HepG2 (cell line): ENCODE results near the gene HAPLN2. TPM values are rescaled to one million over a fixed set of nuclear protein-coding genes. Genes with fewer than 3 reads are reported as not detected.
A peak's percentile ranks its signal among the peaks of the same experiment; 100 is the strongest.

Experiments used
- ATAC-seq: fragments of 200-7000 bp; cut with Tn5 transposase; 3 replicates; pipeline ENCODE4 v1.9.1; 2020; ENCODE audit warnings: mild to moderate bottlenecking, moderate library complexity
- BruUV-seq: library from RNA; stranded (reverse); fragments of 400-500 nt; replicated peaks from 2 replicates; lab custom pipeline; 2021; lab: Mats Ljungman, UMichigan
- CTCF ChIA-PET: fragments of 300-600 bp; formaldehyde crosslinking; extraction: SDS; loops from one replicate; lab custom pipeline; 2021; ENCODE audit warnings: low total read pairs, inconsistent platforms, low intra/inter-chr PET ratio; lab: Yijun Ruan, JAX
- POLR2A ChIA-PET: fragments of 350-600 bp; sonication (Branson Sonifier 250); formaldehyde crosslinking; loops from one replicate; lab custom pipeline; 2020; ENCODE audit warnings: antibody characterized with exemption, inconsistent platforms; lab: Yijun Ruan, JAX
- DNase-seq: peaks from one replicate; pipeline ENCODE4 v3.0.0-alpha.2; 2015; ENCODE audit warnings: low spot score
- FAIRE-seq: peaks from 3 replicates; lab custom pipeline; 2011; peaks lifted over from hg19 to GRCh38; lab: Jason Lieb, UNC
- H2AFZ ChIP-seq: one replicate; pipeline ENCODE4 v1.6.1; 2011; ENCODE audit warnings: low read length, inconsistent platforms
- H3K27ac ChIP-seq: fragments of 300-600 bp; 3 replicates; pipeline ENCODE4 v1.8.0; 2011; ENCODE audit warnings: mixed run types, mild to moderate bottlenecking, mixed read lengths, low read length, inconsistent platforms; ENCODE audit not compliant: insufficient read depth; ENCODE audit errors: extremely low read length
- H3K27me3 ChIP-seq, 2 experiments: fragments of 200-600 bp in 1 of 2; 2 replicates in 1 of 2; 3 replicates in 1 of 2; pipeline versions ENCODE4 v1.6.0 to v1.8.0; 2011; ENCODE audit warnings: low read length in 2 of 2, mild to moderate bottlenecking in 2 of 2, moderate library complexity in 2 of 2, inconsistent platforms in 1 of 2; ENCODE audit not compliant: insufficient read depth in 2 of 2, control insufficient read depth in 1 of 2
- H3K36me3 ChIP-seq, 2 experiments: fragments of 200-600 bp in 1 of 2; replicated peaks in 1 of 2; 2 replicates in 1 of 2; 3 replicates in 1 of 2; pipeline versions ENCODE4 v1.5.1 to v1.8.0; 2011; ENCODE audit warnings: low read length in 2 of 2, inconsistent platforms in 1 of 2; ENCODE audit not compliant: insufficient read depth in 2 of 2, control insufficient read depth in 1 of 2
- H3K4me1 ChIP-seq: 2 replicates; pipeline ENCODE4 v1.5.1; 2012; ENCODE audit warnings: low read length, inconsistent platforms; ENCODE audit not compliant: insufficient read depth
- H3K4me2 ChIP-seq: 2 replicates; pipeline ENCODE4 v1.6.0; 2011; ENCODE audit warnings: low read depth, low read length, inconsistent platforms
- H3K4me3 ChIP-seq, 3 experiments: fragments of 200-600 bp in 1 of 3; sonication (generic), shearing (Covaris generic) in 1 of 3; replicated peaks in 1 of 3; 2 replicates each; pipeline ENCODE4 v1.5.1; 2011 to 2016; ENCODE audit warnings: low read length in 3 of 3, inconsistent platforms in 2 of 3, low read depth in 2 of 3, mild to moderate bottlenecking in 2 of 3, control low read depth in 1 of 3, mixed read lengths in 1 of 3; ENCODE audit not compliant: insufficient read depth in 1 of 3
- H3K79me2 ChIP-seq: one replicate; pipeline ENCODE4 v1.6.1; 2011; ENCODE audit warnings: low read length, inconsistent platforms; ENCODE audit not compliant: insufficient read depth
- H3K9ac ChIP-seq: 2 replicates; pipeline ENCODE4 v1.6.0; 2011; ENCODE audit warnings: mild to moderate bottlenecking, low read depth, low read length, inconsistent platforms; ENCODE audit not compliant: insufficient read depth
- H3K9me3 ChIP-seq: 2 replicates; pipeline ENCODE4 v1.5.1; 2012; ENCODE audit warnings: mild to moderate bottlenecking, low read length
- H4K20me1 ChIP-seq: 2 replicates; pipeline ENCODE4 v1.6.0; 2011; ENCODE audit warnings: inconsistent platforms, mild to moderate bottlenecking, low read length, moderate library complexity; ENCODE audit not compliant: insufficient read depth
- AKAP8 ChIP-seq: sonication (generic); formaldehyde crosslinking; IDR thresholded peaks from 2 replicates; pipeline ENCODE4 v1.5.1; 2020; ENCODE audit warnings: mild to moderate bottlenecking, missing genetic modification reagents
- CENPT ChIP-seq: sonication (generic); formaldehyde crosslinking; IDR thresholded peaks from 2 replicates; pipeline ENCODE4 v1.8.0; 2022; ENCODE audit warnings: low read depth, mild to moderate bottlenecking, moderate library complexity, missing genetic modification reagents
- EHMT2 ChIP-seq: fragments of 200-600 bp; sonication (generic); IDR thresholded peaks from 2 replicates; pipeline ENCODE4 v1.7.0; 2017; ENCODE audit warnings: antibody characterized with exemption, low read depth, low read length, borderline replicate concordance
- NFATC3 ChIP-seq: sonication (generic); formaldehyde crosslinking; IDR thresholded peaks from 2 replicates; pipeline ENCODE4 v1.5.1; 2020; ENCODE audit warnings: mild to moderate bottlenecking, missing genetic modification reagents
- PHF20 ChIP-seq: sonication (generic); formaldehyde crosslinking; IDR thresholded peaks from 2 replicates; pipeline ENCODE4 v1.5.0; 2020; ENCODE audit warnings: mild to moderate bottlenecking, missing genetic modification reagents
- POLR2A ChIP-seq, 2 experiments: IDR thresholded peaks; 2 replicates each; pipeline ENCODE4 v1.6.1; 2011; ENCODE audit warnings: low read depth in 2 of 2, low read length in 2 of 2, mild to moderate bottlenecking in 1 of 2, moderate library complexity in 1 of 2; ENCODE audit not compliant: insufficient read depth in 1 of 2
- RARA ChIP-seq: IDR thresholded peaks from 2 replicates; pipeline ENCODE4 v1.6.1; 2016; ENCODE audit warnings: missing genetic modification reagents, missing compliant biosample characterization
- RCOR2 ChIP-seq: IDR thresholded peaks from 2 replicates; pipeline ENCODE4 v1.6.1; 2016; ENCODE audit warnings: missing biosample characterization, missing genetic modification reagents
- RFXAP ChIP-seq: sonication (generic); formaldehyde crosslinking; IDR thresholded peaks from 2 replicates; pipeline ENCODE4 v1.4.0; 2020; ENCODE audit warnings: missing genetic modification reagents, borderline replicate concordance
- RNF2 ChIP-seq: fragments of 450-650 bp; conservative IDR thresholded peaks from 2 replicates; pipeline ENCODE4 v1.6.1; 2016; ENCODE audit warnings: low read depth
- SCMH1 ChIP-seq: sonication (generic); formaldehyde crosslinking; IDR thresholded peaks from 2 replicates; pipeline ENCODE4 v1.9.0; 2021; ENCODE audit warnings: missing genetic modification reagents, mild to moderate bottlenecking, borderline replicate concordance
- SMARCC2 ChIP-seq: fragments of 450-650 bp; IDR thresholded peaks from 2 replicates; pipeline ENCODE4 v1.6.1; 2017; ENCODE audit warnings: antibody characterized with exemption, mild to moderate bottlenecking
- ZEB1 ChIP-seq: IDR thresholded peaks from 2 replicates; pipeline ENCODE4 v1.6.1; 2012; ENCODE audit warnings: mild to moderate bottlenecking, low read depth, inconsistent platforms; ENCODE audit not compliant: insufficient replicate concordance
- ZMYM4 ChIP-seq: sonication (generic); formaldehyde crosslinking; IDR thresholded peaks from 2 replicates; pipeline ENCODE4 v1.8.1; 2023; ENCODE audit warnings: mild to moderate bottlenecking, missing genetic modification reagents
- ZNF34 ChIP-seq: sonication (generic); formaldehyde crosslinking; IDR thresholded peaks from 2 replicates; pipeline ENCODE4 v1.4.0; 2020; ENCODE audit warnings: mild to moderate bottlenecking, missing genetic modification reagents, borderline replicate concordance
- ZNF615 ChIP-seq: sonication (generic); formaldehyde crosslinking; IDR thresholded peaks from 2 replicates; pipeline ENCODE4 v1.5.0; 2020; ENCODE audit warnings: mild to moderate bottlenecking, missing genetic modification reagents, borderline replicate concordance
- WGBS: methylation state at CpG from one replicate; pipeline ENCODE4 v1.1.6; 2017; ENCODE audit warnings: low lambda C conversion rate; 5-methylcytosine and 5-hydroxymethylcytosine counted together
- in situ Hi-C: cut with HindIII; loops from 2 replicates; pipeline ENCODE4 v1.10.0; 2017; ENCODE audit warnings: low pct_unique_long_range_greater_than_20kb; ENCODE audit not compliant: extremely low pct_ligation_motif_present
- intact Hi-C: fragments of 100-400 bp; cut with micrococcal nuclease; formaldehyde crosslinking; loops from one replicate; pipeline ENCODE4 v1.10.0; 2022; ENCODE audit not compliant: unreplicated experiment
- polyA plus RNA-seq, 8 experiments: library from polyadenylated mRNA; depleted of rRNA in 3 of 8; stranded (reverse) in 7 of 8; unstranded in 1 of 8; fragments of >200 nt; fragmentation: Illumina TruSeq in 4 of 8; extraction: Trizol in 4 of 8; gene quantifications; 2 replicates each; pipeline versions ENCODE4 v1.2.1 to v1.2.3, GENCODE V29; 2011 to 2016; ENCODE audit warnings: low read depth in 4 of 8, missing spikeins in 1 of 8, mixed read lengths in 1 of 8; ENCODE audit not compliant: insufficient read depth in 1 of 8
- total RNA-seq, 5 experiments: library from RNA; depleted of rRNA; stranded (reverse); fragments of >200 nt; fragmentation: Illumina TruSeq; extraction: Trizol; gene quantifications; 2 replicates each; pipeline ENCODE4 v1.2.3, GENCODE V29; 2016; ENCODE audit warnings: low read depth in 1 of 5
- TF ChIP-seq, protein P1 (sequence below): IDR thresholded peaks from 2 replicates; pipeline ENCODE4 v1.6.1; 2016; ENCODE audit warnings: control low read depth
- TF ChIP-seq, protein P2 (sequence below): sonication (generic); formaldehyde crosslinking; IDR thresholded peaks from 2 replicates; pipeline ENCODE4 v1.4.0; 2020; ENCODE audit warnings: mild to moderate bottlenecking, missing genetic modification reagents, borderline replicate concordance
- TF ChIP-seq, protein P3 (sequence below): IDR thresholded peaks from 2 replicates; pipeline ENCODE4 v1.6.1; 2018; ENCODE audit warnings: missing genetic modification reagents, mild to moderate bottlenecking, missing compliant biosample characterization
- TF ChIP-seq, protein P4 (sequence below): sonication (generic); formaldehyde crosslinking; IDR thresholded peaks from 2 replicates; pipeline ENCODE4 v1.4.0; 2020; ENCODE audit warnings: mild to moderate bottlenecking, missing genetic modification reagents

HAPLN2 gene
- total and polyA plus RNA-seq, 2 of the 13 experiments (the other 11 are each of a cell fraction or from before 2014, with no cell fraction given) = not detected

DNA sequence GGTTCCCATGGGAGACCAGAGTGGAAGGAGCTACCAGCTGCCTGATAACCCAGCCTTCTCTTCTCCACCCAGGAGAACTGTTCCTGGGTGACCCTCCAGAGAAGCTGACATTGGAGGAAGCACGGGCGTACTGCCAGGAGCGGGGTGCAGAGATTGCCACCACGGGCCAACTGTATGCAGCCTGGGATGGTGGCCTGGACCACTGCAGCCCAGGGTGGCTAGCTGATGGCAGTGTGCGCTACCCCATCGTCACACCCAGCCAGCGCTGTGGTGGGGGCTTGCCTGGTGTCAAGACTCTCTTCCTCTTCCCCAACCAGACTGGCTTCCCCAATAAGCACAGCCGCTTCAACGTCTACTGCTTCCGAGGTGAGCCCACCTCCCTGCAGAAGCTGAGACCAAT lies 29.3 kb downstream of the HAPLN2 start (continued):
- TF ChIP-seq ZNF615 (CRISPR knock-in tag) (no peak), ZMYM4 (CRISPR knock-in tag) (no peak), EHMT2 (no peak), RARA (no peak)
- TF ChIP-seq, protein P1, sequence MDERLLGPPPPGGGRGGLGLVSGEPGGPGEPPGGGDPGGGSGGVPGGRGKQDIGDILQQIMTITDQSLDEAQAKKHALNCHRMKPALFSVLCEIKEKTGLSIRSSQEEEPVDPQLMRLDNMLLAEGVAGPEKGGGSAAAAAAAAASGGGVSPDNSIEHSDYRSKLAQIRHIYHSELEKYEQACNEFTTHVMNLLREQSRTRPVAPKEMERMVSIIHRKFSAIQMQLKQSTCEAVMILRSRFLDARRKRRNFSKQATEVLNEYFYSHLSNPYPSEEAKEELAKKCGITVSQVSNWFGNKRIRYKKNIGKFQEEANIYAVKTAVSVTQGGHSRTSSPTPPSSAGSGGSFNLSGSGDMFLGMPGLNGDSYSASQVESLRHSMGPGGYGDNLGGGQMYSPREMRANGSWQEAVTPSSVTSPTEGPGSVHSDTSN = no peak
- TF ChIP-seq, protein P2, sequence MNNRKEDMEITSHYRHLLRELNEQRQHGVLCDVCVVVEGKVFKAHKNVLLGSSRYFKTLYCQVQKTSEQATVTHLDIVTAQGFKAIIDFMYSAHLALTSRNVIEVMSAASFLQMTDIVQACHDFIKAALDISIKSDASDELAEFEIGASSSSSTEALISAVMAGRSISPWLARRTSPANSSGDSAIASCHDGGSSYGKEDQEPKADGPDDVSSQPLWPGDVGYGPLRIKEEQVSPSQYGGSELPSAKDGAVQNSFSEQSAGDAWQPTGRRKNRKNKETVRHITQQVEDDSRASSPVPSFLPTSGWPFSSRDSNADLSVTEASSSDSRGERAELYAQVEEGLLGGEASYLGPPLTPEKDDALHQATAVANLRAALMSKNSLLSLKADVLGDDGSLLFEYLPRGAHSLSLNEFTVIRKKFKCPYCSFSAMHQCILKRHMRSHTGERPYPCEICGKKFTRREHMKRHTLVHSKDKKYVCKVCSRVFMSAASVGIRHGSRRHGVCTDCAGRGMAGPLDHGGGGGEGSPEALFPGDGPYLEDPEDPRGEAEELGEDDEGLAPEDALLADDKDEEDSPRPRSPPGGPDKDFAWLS (CRISPR knock-in tag) = no peak

DNA sequence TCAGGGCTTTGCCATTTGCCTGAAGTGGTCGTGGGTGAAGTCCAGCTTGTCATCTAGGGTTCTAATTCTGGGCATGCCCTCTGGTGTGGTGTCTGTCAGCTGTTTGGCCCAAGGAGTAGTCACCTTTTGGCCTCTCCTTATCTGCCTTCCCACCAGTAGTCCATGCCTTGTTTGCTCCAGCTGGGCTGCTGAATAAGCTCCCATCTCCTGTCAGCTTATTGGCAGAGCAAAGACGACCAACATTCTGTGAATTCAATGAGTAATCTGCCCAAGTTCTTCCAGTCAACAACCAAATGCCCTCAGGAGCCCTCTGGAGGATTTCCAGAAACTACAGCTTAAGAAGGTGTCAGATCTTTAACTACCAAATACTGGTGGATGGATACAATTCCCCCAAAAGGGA lies 29.7 kb downstream of the HAPLN2 start:
- POLR2A ChIA-PET = interaction anchor here (0.7 to 1.3 kb wide), 4 partner anchors 8 to 103 kb away, joined by 3 to 4 read pairs (median 4); no protein-coding TSS in a partner anchor
- no peak for FAIRE-seq
- no peak for DNase-seq
- Histone ChIP-seq H3K27me3 (no peaks in the 10 kb centered on the region), H3K9ac (no peak overlapping the region), H3K4me1 (no peaks in the 10 kb centered on the region), H3K36me3 (peaks cover 0 to 7% of the 10 kb centered on the region in 2 experiments; a peak in 2 of 5 replicates), H4K20me1 (peaks cover 67% of the 10 kb centered on the region), H2AFZ (no peak overlapping the region), H3K79me2 (no peaks in the 10 kb centered on the region), H3K9me3 (no peaks in the 10 kb centered on the region)
- in situ Hi-C loops = no loop called here
- CTCF ChIA-PET = no interaction called here
- no peak for TF ChIP-seq CENPT (CRISPR knock-in tag)
- TF ChIP-seq, protein P3, sequence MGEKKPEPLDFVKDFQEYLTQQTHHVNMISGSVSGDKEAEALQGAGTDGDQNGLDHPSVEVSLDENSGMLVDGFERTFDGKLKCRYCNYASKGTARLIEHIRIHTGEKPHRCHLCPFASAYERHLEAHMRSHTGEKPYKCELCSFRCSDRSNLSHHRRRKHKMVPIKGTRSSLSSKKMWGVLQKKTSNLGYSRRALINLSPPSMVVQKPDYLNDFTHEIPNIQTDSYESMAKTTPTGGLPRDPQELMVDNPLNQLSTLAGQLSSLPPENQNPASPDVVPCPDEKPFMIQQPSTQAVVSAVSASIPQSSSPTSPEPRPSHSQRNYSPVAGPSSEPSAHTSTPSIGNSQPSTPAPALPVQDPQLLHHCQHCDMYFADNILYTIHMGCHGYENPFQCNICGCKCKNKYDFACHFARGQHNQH = no peak
- no peak for TF ChIP-seq RFXAP (CRISPR knock-in tag)
- 0 out of 4 replicates have a peak, but pooled peaks of 1 of the 2 experiments have one; percentile 3 for TF ChIP-seq POLR2A (IDR thresholded peaks at IDR 0.05; ENCODE audit: insufficient read depth in 1 of 2, low read depth in 2 of 2, low read length in 2 of 2)
- no peak for TF ChIP-seq ZNF34 (CRISPR knock-in tag)
- no peak for TF ChIP-seq RNF2
- TF ChIP-seq, protein P4, sequence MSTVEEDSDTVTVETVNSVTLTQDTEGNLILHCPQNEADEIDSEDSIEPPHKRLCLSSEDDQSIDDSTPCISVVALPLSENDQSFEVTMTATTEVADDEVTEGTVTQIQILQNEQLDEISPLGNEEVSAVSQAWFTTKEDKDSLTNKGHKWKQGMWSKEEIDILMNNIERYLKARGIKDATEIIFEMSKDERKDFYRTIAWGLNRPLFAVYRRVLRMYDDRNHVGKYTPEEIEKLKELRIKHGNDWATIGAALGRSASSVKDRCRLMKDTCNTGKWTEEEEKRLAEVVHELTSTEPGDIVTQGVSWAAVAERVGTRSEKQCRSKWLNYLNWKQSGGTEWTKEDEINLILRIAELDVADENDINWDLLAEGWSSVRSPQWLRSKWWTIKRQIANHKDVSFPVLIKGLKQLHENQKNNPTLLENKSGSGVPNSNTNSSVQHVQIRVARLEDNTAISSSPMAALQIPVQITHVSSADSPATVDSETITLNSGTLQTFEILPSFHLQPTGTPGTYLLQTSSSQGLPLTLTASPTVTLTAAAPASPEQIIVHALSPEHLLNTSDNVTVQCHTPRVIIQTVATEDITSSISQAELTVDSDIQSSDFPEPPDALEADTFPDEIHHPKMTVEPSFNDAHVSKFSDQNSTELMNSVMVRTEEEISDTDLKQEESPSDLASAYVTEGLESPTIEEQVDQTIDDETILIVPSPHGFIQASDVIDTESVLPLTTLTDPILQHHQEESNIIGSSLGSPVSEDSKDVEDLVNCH (CRISPR knock-in tag) = no peak
- no peak for TF ChIP-seq ZEB1
- no peak for TF ChIP-seq PHF20 (CRISPR knock-in tag)
- TF ChIP-seq SMARCC2 = no peak
- no peak for TF ChIP-seq NFATC3 (CRISPR knock-in tag)
- TF ChIP-seq AKAP8 = peak; percentile 54; the same call in 1 of the 2 replicates
- TF ChIP-seq SCMH1 (CRISPR knock-in tag) = no peak
- no peak for TF ChIP-seq RCOR2 (CRISPR knock-in tag)
- TF ChIP-seq, all 625 proteins: peak for 2
- Histone ChIP-seq H3K27ac (no peak overlapping the region), H3K4me3 (no peak overlapping the region), H3K4me2 (no peak overlapping the region)
- whole genome bisulfite sequencing = 63% methylated on average over 2 of the region's 2 CpGs
- no peak for ATAC-seq
- BruUV-seq = no TSS peak
- intact Hi-C loops = no loop called here
